GM19035 (cell line): ENCODE measurements around the gene ST8SIA4.
"Not testable (repeated sequence)": the region's sequence is repeated elsewhere in the genome, so short reads cannot be mapped to it uniquely, and the experiment has no call there.

Experiments used
- ATAC-seq: cut with Tn5 transposase; IDR thresholded peaks from one replicate; pipeline ENCODE4 v1.9.1; 2021; ENCODE audit not compliant: unreplicated experiment

The ST8SIA4 gene

DNA sequence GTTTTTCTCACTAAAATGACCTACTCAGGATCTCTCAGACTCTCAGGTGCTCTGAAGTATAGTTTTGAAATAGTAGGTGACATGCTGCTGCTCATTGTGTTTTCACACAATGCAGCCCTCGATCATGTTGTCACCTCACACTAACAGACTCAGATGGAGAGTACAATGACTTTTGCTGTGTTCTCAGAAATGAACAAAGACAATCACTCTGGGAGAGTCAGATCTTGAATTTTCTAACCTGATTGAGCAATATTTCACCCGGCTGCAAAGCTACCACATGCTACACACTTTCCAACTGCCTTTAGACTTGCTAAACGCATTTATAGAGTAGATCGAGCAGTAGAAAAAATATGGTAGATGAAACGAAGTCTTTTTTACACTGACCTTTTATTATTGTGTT lies 113.4 kb downstream of the ST8SIA4 start:
- ATAC-seq, result no peak

DNA sequence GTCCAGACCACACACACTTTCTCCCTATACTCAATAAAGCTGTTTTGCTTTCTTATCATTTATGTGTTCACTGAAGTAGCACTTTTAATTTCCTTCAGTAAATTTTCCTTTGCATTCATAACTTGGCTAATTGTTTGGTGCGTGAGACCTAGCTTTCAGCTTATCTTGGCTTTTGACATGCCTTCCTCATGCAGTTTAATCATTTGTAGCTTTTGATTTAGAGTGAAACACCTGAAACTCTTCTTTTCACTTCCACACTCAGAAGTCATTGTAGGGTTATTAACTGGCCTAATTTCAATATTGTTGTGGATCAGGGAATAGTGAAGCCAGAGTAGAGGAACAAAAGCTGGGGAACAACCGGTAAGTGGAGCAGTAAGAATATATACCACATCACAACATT lies 114.7 kb downstream of the ST8SIA4 start:
- no peak for ATAC-seq

DNA sequence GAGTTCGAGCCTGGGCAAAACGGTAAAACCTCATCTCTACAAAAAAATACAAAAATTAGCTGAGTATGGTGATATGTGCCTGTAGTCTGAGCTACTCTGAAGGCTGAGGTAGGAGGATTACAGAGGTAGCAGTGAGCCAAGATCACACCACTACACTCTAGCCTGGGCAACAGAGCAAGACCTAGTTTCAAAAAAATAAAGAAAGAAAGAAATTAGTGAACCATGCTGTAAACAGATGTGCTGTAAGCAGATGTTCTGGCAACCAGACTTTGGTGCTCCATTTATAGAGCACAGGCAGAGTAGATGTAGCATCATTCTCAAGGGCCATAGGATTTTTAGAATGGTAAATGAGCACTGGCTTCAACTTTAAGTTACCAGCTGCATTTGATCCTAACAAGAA lies 115.4 kb downstream of the ST8SIA4 start:
- ATAC-seq, result peak; percentile 80

DNA sequence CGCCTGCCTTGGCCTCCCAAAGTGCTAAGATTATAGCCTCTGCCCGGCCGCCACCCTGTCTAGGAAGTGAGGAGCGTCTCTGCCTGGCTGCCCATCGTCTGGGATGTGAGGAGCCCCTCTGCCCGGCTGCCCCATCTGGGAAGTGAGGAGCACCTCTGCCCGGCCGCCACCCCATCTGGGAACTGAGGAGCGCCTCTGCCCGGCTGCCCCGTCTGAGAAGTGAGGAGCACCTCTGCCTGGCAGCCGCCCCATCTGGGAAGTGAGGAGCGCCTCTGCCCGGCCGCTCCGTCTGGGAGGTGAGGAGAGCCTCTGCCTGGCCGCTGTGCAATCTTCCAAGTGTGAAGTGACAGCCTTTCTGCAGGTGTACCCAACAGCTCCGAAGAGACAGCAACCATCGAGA lies 117.5 kb downstream of the ST8SIA4 start:
- not testable (repeated sequence) for ATAC-seq

DNA sequence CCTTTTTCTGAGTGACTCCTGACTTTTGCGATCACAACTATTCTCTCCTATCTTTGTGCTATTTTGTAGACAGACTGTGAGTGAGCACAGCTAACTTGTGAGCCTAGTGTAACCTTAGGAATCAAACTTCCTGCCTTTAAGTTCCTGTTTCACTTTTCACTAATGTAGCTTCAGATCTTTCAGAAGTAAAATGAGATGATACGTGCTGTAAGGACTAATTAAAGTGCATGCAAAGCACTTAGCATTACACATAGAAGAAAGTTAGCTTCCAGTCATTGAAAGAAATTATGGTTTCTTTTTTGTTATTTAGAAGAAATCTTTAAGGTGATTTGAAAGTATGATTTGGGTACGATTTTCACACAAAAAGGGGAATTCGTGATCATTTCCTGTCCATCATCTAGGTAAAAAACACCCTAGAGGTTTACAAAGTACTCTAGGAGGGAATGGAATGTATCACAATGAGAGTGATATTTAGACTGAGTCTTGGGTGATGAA lies 122.7 kb downstream of the ST8SIA4 start:
- peak; percentile 80 for ATAC-seq

DNA sequence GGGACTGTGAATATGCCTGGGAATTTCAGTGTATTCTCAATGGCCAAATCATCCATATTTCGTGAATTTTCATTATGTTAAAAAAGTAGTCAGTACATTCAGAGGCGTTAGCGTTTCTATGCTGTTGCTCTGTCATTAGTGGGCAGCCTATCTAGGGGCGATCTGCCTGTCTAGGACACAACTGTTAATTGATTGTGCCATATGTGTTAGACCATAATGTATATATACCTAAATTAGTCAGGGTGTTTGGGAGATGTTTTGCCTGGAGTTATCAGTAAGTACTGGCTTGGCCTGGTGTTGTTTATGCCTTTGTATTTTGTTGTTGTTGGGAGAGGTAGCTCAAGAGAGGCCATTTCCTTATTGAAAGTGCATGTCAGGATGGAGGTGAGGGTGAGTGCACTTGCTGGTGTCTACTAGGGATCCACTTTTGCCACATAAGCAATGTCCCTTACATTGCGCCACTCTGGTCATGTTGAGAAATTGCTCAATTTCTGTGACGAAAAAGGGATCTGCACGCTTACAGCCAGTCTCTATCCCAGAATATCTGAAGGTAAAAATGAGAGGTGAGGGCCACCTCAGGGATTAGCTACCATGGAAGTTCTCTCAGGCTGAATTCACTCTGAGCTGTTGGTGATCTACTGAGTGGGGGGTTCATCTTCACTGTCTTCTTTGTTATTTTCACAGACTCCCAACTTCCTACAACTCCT lies 123.3 kb downstream of the ST8SIA4 start:
- ATAC-seq, result peak; percentile 18

DNA sequence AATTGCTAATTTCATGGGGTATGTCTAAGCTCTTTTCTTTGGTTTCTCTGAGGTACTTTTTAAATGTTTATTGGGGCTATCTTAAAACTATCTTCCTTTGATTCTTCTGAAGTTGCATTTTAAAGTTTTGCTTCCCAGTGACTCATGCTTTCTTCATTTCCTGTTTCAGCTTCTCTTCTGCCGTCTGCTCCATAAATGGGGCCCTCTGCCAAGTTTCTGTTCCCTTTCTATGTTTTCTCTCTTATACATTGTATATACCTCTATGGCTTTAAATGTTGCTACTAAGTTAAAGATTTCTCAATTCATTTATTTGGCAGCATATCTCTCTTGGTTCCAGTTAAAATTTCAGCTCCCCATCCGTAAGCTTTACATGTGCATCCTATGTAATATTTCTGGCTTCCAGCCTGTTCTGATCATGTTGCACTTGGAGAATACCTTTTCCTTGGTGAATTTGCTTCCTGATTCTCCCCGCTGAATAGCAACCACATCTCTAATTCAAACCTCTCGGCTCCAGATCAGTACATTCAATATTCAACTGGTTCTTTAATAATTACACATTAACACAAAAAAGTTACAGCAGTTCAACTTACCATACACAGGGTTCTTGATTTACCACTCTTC lies 125.3 kb downstream of the ST8SIA4 start:
- peak; percentile 64 for ATAC-seq

DNA sequence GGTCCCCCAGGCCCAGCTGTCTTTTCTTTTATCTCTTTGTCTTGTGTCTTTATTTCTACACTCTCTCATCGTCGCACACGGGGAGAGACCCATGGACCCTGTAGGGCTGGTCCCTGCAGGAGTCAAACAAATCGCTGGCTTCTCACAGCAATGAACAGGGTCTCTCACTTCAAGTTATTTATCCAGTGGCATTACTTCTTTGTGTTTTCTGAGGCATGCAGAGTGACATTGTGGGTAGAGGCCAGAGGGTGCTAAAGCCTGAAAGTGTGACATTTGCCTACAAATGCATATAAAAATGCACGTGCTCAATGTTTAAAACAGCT lies 127.6 kb downstream of the ST8SIA4 start:
- ATAC-seq, result no peak

DNA sequence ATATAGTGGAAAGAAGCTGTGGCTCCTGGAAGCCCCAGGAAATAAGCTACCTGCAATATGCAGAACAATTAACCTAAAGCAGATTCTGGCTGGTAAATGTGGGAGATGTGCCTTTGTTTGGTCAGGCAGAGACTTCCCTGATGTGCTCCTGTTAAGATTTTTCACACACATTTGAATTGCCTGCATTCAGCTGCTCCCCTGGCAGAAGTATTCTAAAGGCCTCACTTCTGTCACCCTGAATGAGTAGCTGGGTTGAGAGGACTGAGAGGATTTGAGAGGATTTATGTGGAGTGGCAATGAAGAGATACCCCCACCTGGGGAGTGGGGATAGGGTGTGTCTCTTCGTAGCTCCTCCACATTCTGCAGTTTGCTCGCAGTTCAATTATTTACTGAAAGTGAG lies 130.5 kb downstream of the ST8SIA4 start:
- ATAC-seq, result no peak

DNA sequence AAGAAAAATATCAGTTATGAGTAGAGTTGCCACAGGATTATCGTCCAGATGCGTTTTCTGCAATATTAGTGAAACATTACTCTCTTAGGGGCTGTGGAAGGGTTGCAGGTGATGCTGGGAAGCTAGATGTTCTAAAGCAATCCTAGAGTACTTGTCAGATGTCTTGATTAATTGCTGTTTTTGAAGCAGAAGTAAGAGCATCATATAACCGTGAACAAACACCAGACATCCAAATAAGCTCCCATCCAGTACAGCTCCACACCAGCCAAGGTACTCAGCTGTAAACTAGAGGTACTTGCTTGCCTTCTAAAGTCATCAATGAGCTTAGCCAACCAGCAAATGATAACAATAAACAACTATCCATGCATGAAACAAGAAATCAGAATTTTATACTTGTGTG lies 131.1 kb downstream of the ST8SIA4 start:
- no peak for ATAC-seq

DNA sequence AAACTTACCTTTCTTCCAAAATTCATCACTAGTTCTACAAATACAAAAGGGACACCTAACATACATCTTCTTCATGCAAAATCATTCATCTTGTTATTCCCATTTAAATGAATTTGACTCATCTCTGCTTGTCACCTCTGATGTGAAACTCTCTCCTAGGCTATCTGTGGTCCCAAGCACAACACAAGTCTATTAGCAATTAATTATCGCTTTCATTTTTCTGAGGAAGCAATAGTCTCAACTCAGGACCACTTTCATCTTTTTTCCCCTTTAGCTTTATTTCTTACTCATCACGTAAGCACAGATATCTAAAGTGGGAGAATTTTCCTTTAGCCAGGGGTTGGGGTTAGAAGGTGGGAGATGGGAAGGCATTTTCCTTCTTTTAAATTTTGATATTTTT lies 131.9 kb downstream of the ST8SIA4 start:
- ATAC-seq, result no peak

DNA sequence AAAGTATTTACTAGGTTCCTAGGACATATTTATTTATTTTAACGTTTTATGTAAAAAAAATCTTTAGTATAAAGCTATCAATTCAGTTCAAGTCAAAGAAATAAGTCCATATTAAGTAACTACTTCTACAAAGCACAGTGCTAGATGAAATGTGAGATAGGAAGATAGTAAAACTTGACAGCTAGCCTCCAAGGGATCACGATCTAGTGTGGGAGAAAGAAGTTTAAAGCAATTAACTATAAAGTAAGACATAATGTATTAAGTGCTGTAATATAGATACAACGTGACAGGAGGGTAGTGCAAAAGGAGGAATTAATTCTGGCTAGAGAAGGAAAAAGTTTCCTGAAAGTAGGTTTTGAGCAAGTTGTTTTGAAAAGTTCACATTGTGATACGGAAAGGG lies 134.9 kb downstream of the ST8SIA4 start:
- no peak for ATAC-seq

DNA sequence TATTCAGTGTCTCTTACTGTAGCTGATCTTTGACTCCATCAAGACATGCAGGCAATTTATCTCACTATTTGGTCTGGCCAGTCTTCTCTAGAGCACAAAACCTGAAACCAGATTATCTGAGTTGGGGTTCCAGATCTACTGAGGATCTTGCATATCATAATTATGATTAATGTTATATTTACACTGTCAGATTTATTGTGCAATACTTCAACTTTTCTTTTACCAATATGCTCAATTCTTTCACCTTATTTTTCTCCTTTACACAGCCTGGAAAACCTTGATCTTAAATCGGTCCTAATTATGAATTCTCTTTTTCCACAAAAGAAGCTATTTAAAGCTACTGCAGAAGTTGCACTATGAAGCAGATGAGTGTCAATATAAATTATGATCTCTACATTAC lies 140.1 kb downstream of the ST8SIA4 start:
- ATAC-seq, result no peak

DNA sequence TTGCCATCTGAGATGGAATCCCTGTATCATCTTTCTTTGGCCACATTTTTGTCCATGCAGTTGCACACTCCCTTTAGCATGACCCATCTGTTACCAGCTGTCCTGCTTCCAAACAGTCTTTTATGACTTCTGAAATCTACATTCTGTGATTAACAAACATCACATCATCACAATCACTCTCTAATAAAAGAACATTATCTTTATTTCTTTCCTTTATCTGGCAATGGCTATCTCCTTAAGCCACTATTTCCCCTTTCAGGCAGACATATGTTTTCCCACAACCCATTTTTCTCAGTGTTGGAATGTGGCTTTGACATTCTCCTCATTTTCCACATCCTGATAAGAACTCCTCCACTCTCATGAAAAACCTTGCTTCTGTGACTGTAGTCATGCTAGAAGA lies 141.0 kb downstream of the ST8SIA4 start:
- no peak for ATAC-seq

DNA sequence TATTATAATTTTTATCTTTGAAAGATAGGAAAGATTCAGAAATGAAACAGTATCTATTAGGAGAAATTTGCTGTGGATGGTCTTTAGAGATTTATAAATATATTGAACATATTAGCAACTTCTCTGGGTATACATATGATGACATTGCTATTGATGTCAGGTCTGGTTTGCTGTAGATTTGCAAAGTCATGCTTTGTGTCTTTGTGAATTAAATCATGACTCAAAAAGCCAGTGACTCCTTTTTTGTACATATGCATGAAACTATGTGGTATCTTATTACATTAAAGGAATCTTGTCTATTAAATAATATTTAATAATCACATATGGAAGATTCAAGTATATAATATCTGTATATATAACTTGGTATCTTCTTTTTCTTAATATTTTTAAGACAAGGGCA lies 141.9 kb downstream of the ST8SIA4 start:
- no peak for ATAC-seq

DNA sequence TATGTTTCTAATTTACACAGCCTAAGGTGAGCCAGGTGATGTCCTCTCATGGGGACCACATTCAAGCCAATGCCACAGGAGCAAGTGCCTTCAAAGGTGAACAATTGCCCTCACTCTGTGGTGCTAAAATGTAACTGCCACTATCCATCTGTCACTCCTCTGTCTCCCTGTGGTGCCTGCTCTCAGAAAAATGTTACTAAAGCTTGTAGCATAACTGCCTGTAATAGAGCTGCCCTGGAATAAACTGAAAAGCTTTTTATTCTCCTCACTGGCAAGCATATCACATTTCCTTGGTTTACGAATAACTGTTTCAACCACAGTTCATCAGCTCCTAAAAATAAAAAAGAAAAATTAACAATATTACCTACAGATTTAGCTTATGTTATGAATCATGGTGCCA lies 142.4 kb downstream of the ST8SIA4 start:
- ATAC-seq, result no peak

DNA sequence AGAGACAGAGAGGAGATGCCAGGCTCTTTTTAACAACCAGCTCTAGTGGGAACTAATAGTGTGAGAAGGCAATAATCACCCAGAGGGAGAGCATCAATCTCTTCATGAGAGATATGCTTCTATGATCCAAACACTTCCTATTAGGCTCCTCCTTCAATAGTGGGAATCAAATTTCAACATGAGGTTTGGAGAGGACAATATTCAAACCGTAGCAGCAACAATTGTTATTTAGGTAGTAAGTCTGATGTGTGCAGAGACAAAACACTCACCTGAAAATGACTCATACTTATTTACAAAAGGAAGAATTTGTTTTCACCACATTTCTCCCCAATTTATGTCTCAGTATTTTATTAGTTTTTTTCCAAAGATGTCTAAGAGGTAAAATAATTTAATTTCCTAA lies 144.3 kb downstream of the ST8SIA4 start:
- no peak for ATAC-seq

DNA sequence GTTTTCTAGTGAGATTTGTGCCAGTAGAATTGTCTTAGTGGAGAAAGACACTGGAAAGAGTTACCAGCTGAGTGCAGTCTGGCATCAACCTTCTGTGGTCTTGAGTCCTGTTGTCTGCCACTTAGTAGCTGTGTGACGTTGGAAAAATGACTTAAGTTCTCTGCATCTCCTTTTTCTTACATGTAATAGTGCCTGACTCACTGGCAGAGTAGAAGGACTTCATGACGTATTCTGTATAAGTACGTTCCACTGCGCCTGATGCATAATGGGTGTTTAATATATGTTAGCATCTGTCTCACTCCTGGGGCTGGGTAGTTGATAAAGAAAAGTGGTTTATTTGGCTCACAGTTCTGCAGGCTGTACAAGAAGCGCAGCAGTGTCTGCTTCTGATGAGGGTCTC lies 144.8 kb downstream of the ST8SIA4 start:
- ATAC-seq, result no peak

DNA sequence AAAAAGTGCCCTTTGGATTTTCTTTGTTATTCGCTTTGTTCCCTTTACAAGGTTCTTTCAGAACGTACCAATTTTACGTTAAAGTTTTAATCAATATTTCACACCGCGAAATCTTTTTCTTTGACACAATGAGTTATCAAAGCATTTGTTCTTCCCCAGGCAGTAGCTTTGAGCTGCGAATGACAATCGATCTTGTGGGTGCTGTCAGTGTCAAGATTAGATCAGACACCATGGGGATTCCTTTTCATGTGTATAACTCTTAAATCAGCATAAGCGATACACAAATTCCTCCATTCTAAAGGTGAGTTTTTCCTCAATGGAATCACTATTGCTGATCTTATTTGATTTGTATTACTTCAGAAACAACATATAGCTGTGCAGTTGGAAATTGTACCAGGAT lies 145.5 kb downstream of the ST8SIA4 start:
- no peak for ATAC-seq
